Measurements from ENCODE around the gene CSNK1D.

The CSNK1D gene

GRCh38 chr17:82238472-82239201, 34.9 kb downstream of the CSNK1D start:
- DNase-seq: peak in 1 of 2 donors; percentile 23

- no peak for DNase-seq
Measured at GRCh38 chr17:82237746-82238471, 35.6 kb downstream of the CSNK1D start.

- DNase-seq: no peak
Measured at GRCh38 chr17:82237083-82237745, 36.3 kb downstream of the CSNK1D start.

- DNase-seq: peak in 1 of 2 donors; percentile 53
Measured at GRCh38 chr17:82236142-82236971, 37.1 kb downstream of the CSNK1D start.

GRCh38 chr17:82235775-82236141, 37.7 kb downstream of the CSNK1D start:
- DNase-seq: no peak

GRCh38 chr17:82235056-82235774, 38.3 kb downstream of the CSNK1D start:
- no peak for DNase-seq

GRCh38 chr17:82234211-82235055, 39.1 kb downstream of the CSNK1D start:
- no peak for DNase-seq

GRCh38 chr17:82232876-82233785, 40.4 kb downstream of the CSNK1D start:
- no peak for DNase-seq

- no peak for DNase-seq
Measured at GRCh38 chr17:82232322-82232820, 41.1 kb downstream of the CSNK1D start.

GRCh38 chr17:82231562-82232321, 41.8 kb downstream of the CSNK1D start:
- DNase-seq: peak in 1 of 2 donors; percentile 29

- DNase-seq: no peak
Measured at GRCh38 chr17:82231312-82231561, 42.3 kb downstream of the CSNK1D start.

GRCh38 chr17:82230609-82231311, 42.7 kb downstream of the CSNK1D start:
- DNase-seq: peak; percentile 8 to 52

GRCh38 chr17:82229698-82230608, 43.5 kb downstream of the CSNK1D start:
- no peak for DNase-seq

GRCh38 chr17:82228842-82229697, 44.4 kb downstream of the CSNK1D start, which contains the start of gene SLC16A3:
SLC16A3 (plus strand) TSS chr17:82229042; CDS start chr17:82236009, 6,967 bp downstream.
- DNase-seq: peak in 1 of 2 donors; percentile 22

GRCh38 chr17:82228278-82228841, 45.1 kb downstream of the CSNK1D start:
- DNase-seq: no peak

Data from hippocampal formation (tissue), 2 donors.